HepG2 (cell line): ENCODE measurements around the gene RHBDF2. TPM values are rescaled to one million over a fixed set of nuclear protein-coding genes. Genes with fewer than 3 reads are reported as not detected.

Source experiments
- BHLHE40 ChIP-seq: IDR thresholded peaks from 2 replicates; pipeline ENCODE4 v1.6.1; 2011; ENCODE audit warnings: low read length, improper control_type of control experiment
- CBX5 ChIP-seq: sonication (generic); formaldehyde crosslinking; IDR thresholded peaks from 2 replicates; pipeline ENCODE4 v1.4.0; 2020; ENCODE audit warnings: missing genetic modification reagents, borderline replicate concordance
- DR1 ChIP-seq: sonication (generic); formaldehyde crosslinking; IDR thresholded peaks from 2 replicates; pipeline ENCODE4 v1.8.0; 2021; ENCODE audit warnings: mild to moderate bottlenecking, missing genetic modification reagents, inconsistent platforms
- DRAP1 ChIP-seq: IDR thresholded peaks from 2 replicates; pipeline ENCODE4 v1.6.1; 2016; ENCODE audit warnings: missing genetic modification reagents, missing compliant biosample characterization
- HHEX ChIP-seq: IDR thresholded peaks from 2 replicates; pipeline ENCODE4 v1.6.1; 2016; ENCODE audit warnings: control low read depth
- HMGXB4 ChIP-seq, 2 experiments: sonication (generic) in 1 of 2; formaldehyde crosslinking in 1 of 2; IDR thresholded peaks; 2 replicates each; pipeline versions ENCODE4 v1.4.0 to v1.6.1; 2018 to 2020; ENCODE audit warnings: missing genetic modification reagents in 2 of 2, borderline replicate concordance in 1 of 2, low read depth in 1 of 2, mild to moderate bottlenecking in 1 of 2, missing biosample characterization in 1 of 2
- HNF1B ChIP-seq: sonication (generic); formaldehyde crosslinking; IDR thresholded peaks from 2 replicates; pipeline ENCODE4 v1.5.1; 2020; ENCODE audit warnings: mild to moderate bottlenecking, moderate library complexity, missing genetic modification reagents
- MTF1 ChIP-seq: sonication (generic); formaldehyde crosslinking; IDR thresholded peaks from 2 replicates; pipeline ENCODE4 v1.5.0; 2020; ENCODE audit warnings: missing genetic modification reagents
- PITX1 ChIP-seq: sonication (generic); formaldehyde crosslinking; IDR thresholded peaks from 2 replicates; pipeline ENCODE4 v1.5.1; 2020; ENCODE audit warnings: mild to moderate bottlenecking, missing genetic modification reagents
- RCOR2 ChIP-seq: IDR thresholded peaks from 2 replicates; pipeline ENCODE4 v1.6.1; 2016; ENCODE audit warnings: missing biosample characterization, missing genetic modification reagents
- SETDB1 ChIP-seq: sonication (generic); formaldehyde crosslinking; IDR thresholded peaks from 2 replicates; pipeline ENCODE4 v1.5.1; 2020; ENCODE audit warnings: missing genetic modification reagents, mild to moderate bottlenecking, borderline replicate concordance
- SP4 ChIP-seq: sonication (generic); formaldehyde crosslinking; IDR thresholded peaks from 2 replicates; pipeline ENCODE4 v1.8.1; 2023; ENCODE audit warnings: mild to moderate bottlenecking, missing genetic modification reagents
- SP5 ChIP-seq: IDR thresholded peaks from 2 replicates; pipeline ENCODE4 v1.6.1; 2016; ENCODE audit warnings: low read depth, borderline replicate concordance
- ZNF205 ChIP-seq: IDR thresholded peaks from 2 replicates; pipeline ENCODE4 v1.6.1; 2018; ENCODE audit warnings: missing biosample characterization, missing genetic modification reagents
- ZNF230 ChIP-seq: sonication (generic); formaldehyde crosslinking; IDR thresholded peaks from 2 replicates; pipeline ENCODE4 v1.4.0; 2020; ENCODE audit warnings: mild to moderate bottlenecking, missing genetic modification reagents
- ZNF296 ChIP-seq: sonication (generic); formaldehyde crosslinking; conservative IDR thresholded peaks from 2 replicates; pipeline ENCODE4 v1.5.0; 2020; ENCODE audit warnings: mild to moderate bottlenecking, missing genetic modification reagents
- ZNF337 ChIP-seq: sonication (generic); formaldehyde crosslinking; IDR thresholded peaks from 2 replicates; pipeline ENCODE4 v1.5.1; 2020; ENCODE audit warnings: missing genetic modification reagents, low read depth, mild to moderate bottlenecking, borderline replicate concordance
- ZNF367 ChIP-seq: sonication (generic); formaldehyde crosslinking; IDR thresholded peaks from 2 replicates; pipeline ENCODE4 v1.4.0; 2020; ENCODE audit warnings: missing genetic modification reagents, borderline replicate concordance
- ZNF512B ChIP-seq: sonication (generic); formaldehyde crosslinking; IDR thresholded peaks from 2 replicates; pipeline ENCODE4 v1.5.1; 2020; ENCODE audit warnings: missing genetic modification reagents, mild to moderate bottlenecking, borderline replicate concordance
- ZNF747 ChIP-seq: sonication (generic); formaldehyde crosslinking; IDR thresholded peaks from 2 replicates; pipeline ENCODE4 v1.8.1; 2023; ENCODE audit warnings: missing genetic modification reagents, mild to moderate bottlenecking, borderline replicate concordance
- ZNF766 ChIP-seq: sonication (generic); formaldehyde crosslinking; IDR thresholded peaks from 2 replicates; pipeline ENCODE4 v1.5.0; 2020; ENCODE audit warnings: missing genetic modification reagents, borderline replicate concordance
- ZNF777 ChIP-seq: sonication (generic); formaldehyde crosslinking; IDR thresholded peaks from 2 replicates; pipeline ENCODE4 v1.4.0; 2020; ENCODE audit warnings: missing genetic modification reagents
- polyA plus RNA-seq, 8 experiments: library from polyadenylated mRNA; depleted of rRNA in 3 of 8; stranded (reverse) in 7 of 8; unstranded in 1 of 8; fragments of >200 nt; fragmentation: Illumina TruSeq in 4 of 8; extraction: Trizol in 4 of 8; gene quantifications; 2 replicates each; pipeline versions ENCODE4 v1.2.1 to v1.2.3, GENCODE V29; 2011 to 2016; ENCODE audit warnings: low read depth in 4 of 8, missing spikeins in 1 of 8, mixed read lengths in 1 of 8; ENCODE audit not compliant: insufficient read depth in 1 of 8
- total RNA-seq, 5 experiments: library from RNA; depleted of rRNA; stranded (reverse); fragments of >200 nt; fragmentation: Illumina TruSeq; extraction: Trizol; gene quantifications; 2 replicates each; pipeline ENCODE4 v1.2.3, GENCODE V29; 2016; ENCODE audit warnings: low read depth in 1 of 5

The RHBDF2 gene
- total and polyA plus RNA-seq, 2 of the 13 experiments (the other 11 are each of a cell fraction or from before 2014, with no cell fraction given): 7.8 to 24.2 TPM

- peak; percentile 88 to 97 for TF ChIP-seq HMGXB4 (CRISPR knock-in tag; IDR thresholded peaks at IDR 0.05; ENCODE audit: borderline replicate concordance in 1 of 2, low read depth in 1 of 2)
- TF ChIP-seq DRAP1 (CRISPR knock-in tag): peak; percentile 58; the same call in 1 of the 2 replicates
- TF ChIP-seq BHLHE40: peak; percentile 49; the same call in 1 of the 2 replicates
- peak; percentile 50; the same call in 1 of the 2 replicates for TF ChIP-seq ZNF777
- 0 out of 2 replicates have a peak, but pooled peaks have one; percentile 28 for TF ChIP-seq ZNF766 (CRISPR knock-in tag)
- TF ChIP-seq RCOR2 (CRISPR knock-in tag): peak; percentile 68
- 0 out of 2 replicates have a peak, but pooled peaks have one; percentile 55 for TF ChIP-seq ZNF205
- peak; percentile 57 for TF ChIP-seq HNF1B
- TF ChIP-seq ZNF296 (CRISPR knock-in tag): no peak
- TF ChIP-seq SP4 (CRISPR knock-in tag): 0 out of 2 replicates have a peak, but pooled peaks have one; percentile 54
- peak; percentile 81; the same call in 1 of the 2 replicates for TF ChIP-seq CBX5 (CRISPR knock-in tag)
- TF ChIP-seq MTF1 (CRISPR knock-in tag): no peak
- TF ChIP-seq SETDB1 (CRISPR knock-in tag): no peak
- TF ChIP-seq ZNF512B (CRISPR knock-in tag): peak; percentile 98
- TF ChIP-seq ZNF367 (CRISPR knock-in tag): 0 out of 2 replicates have a peak, but pooled peaks have one; percentile 10
- TF ChIP-seq ZNF747: peak; percentile 94
- 0 out of 2 replicates have a peak, but pooled peaks have one; percentile 82 for TF ChIP-seq ZNF230 (CRISPR knock-in tag)
- TF ChIP-seq ZNF337: no peak
- peak; percentile 55; the same call in 1 of the 2 replicates for TF ChIP-seq PITX1
- no peak for TF ChIP-seq DR1
- peak; percentile 45; the same call in 1 of the 2 replicates for TF ChIP-seq SP5
- no peak for TF ChIP-seq HHEX (CRISPR knock-in tag)
Observed at GRCh38 chr17:76523084-76524037, 22.1 kb upstream of the RHBDF2 start (continued).
